CD4-positive, alpha-beta T cell (primary cell): ENCODE measurements around the gene CPLANE1. TPM values are rescaled to one million over a fixed set of nuclear protein-coding genes. Genes with fewer than 3 reads are reported as not detected.
"Not testable (repeated sequence)": the region's sequence is repeated elsewhere in the genome, so short reads cannot be mapped to it uniquely, and the experiment has no call there.

ENCODE experiments used
- ATAC-seq: fragments of 200-7000 bp; cut with Tn5 transposase; one replicate; pipeline ENCODE4 v1.10.0; 2022; ENCODE audit warnings: mild to moderate bottlenecking; ENCODE audit not compliant: poor library complexity
- CTCF ChIA-PET: fragments of 350-600 bp; sonication (Branson Sonifier 250); formaldehyde crosslinking; loops from one replicate; lab custom pipeline; 2021; ENCODE audit warnings: antibody characterized with exemption, inconsistent platforms; lab: Charles Lee
- POLR2A ChIA-PET: fragments of 350-600 bp; sonication (Branson Sonifier 250); formaldehyde crosslinking; loops from one replicate; lab custom pipeline; 2021; ENCODE audit warnings: antibody characterized with exemption, inconsistent platforms; lab: Charles Lee
- DNase-seq, 14 experiments: peaks; one replicate each; pipeline ENCODE4 v3.0.0-alpha.2; 2013 to 2020; ENCODE audit warnings: mixed read lengths in 2 of 14
- H3K27ac ChIP-seq, 2 donors: one replicate each; pipeline versions ENCODE4 v1.5.1 to v1.7.0; 2013; ENCODE audit warnings: low read length in 2 of 2, low read depth in 1 of 2, mild to moderate bottlenecking in 1 of 2
- H3K27me3 ChIP-seq, 2 experiments: 1 replicate in 1 of 2; 2 replicates in 1 of 2; pipeline versions ENCODE4 v1.6.1 to v1.7.0; 2013; ENCODE audit warnings: low read length in 2 of 2, control low read depth in 1 of 2, mild to moderate bottlenecking in 1 of 2, moderate library complexity in 1 of 2; ENCODE audit not compliant: insufficient read depth in 2 of 2, control insufficient read depth in 1 of 2
- H3K36me3 ChIP-seq: one replicate; pipeline ENCODE4 v1.6.1; 2013; ENCODE audit warnings: low read length, control low read depth; ENCODE audit not compliant: insufficient read depth
- H3K4me1 ChIP-seq: one replicate; pipeline ENCODE4 v1.6.1; 2013; ENCODE audit warnings: low read length, control low read depth; ENCODE audit not compliant: insufficient read depth
- H3K4me3 ChIP-seq: one replicate; pipeline ENCODE4 v1.5.1; 2013; ENCODE audit warnings: mild to moderate bottlenecking, low read length, moderate library complexity
- H3K9me3 ChIP-seq, 2 experiments: 1 replicate in 1 of 2; 2 replicates in 1 of 2; pipeline versions ENCODE4 v1.6.1 to v1.7.0; 2013; ENCODE audit warnings: low read length in 2 of 2, mild to moderate bottlenecking in 2 of 2, control low read depth in 1 of 2, moderate library complexity in 1 of 2; ENCODE audit not compliant: control insufficient read depth in 1 of 2, insufficient read depth in 1 of 2
- H3K27ac Mint-ChIP-seq: one replicate; pipeline ENCODE4 v1.8.0; 2020; ENCODE audit warnings: mixed read lengths
- H3K27me3 Mint-ChIP-seq: one replicate; pipeline ENCODE4 v1.8.0; 2021; ENCODE audit warnings: mixed read lengths
- H3K36me3 Mint-ChIP-seq: one replicate; pipeline ENCODE4 v1.8.0; 2021; ENCODE audit warnings: low read depth, mixed read lengths
- H3K4me1 Mint-ChIP-seq: one replicate; pipeline ENCODE4 v1.8.0; 2021; ENCODE audit warnings: low read depth, mixed read lengths
- H3K4me3 Mint-ChIP-seq: one replicate; pipeline ENCODE4 v1.8.0; 2020; ENCODE audit warnings: mild to moderate bottlenecking, mixed read lengths
- H3K9me3 Mint-ChIP-seq: one replicate; pipeline ENCODE4 v1.8.0; 2020; ENCODE audit warnings: mixed read lengths
- intact Hi-C, 2 experiments: fragments of 100-400 bp; cut with DNase I in 1 of 2; cut with micrococcal nuclease in 1 of 2; formaldehyde crosslinking; loops; one replicate each; pipeline versions ENCODE4 v1.15.1 to v1.9.0; 2023 to 2025; cut with DNase I, micrococcal nuclease
- total RNA-seq, 174 experiments: library from RNA in 2 of 174; stranded (reverse) in 2 of 174; gene quantifications; one replicate each; pipeline ENCODE4 v1.2.3 and lab custom pipeline; 2021 to 2026
- TF ChIP-seq, protein P1 (sequence below): fragments of 200-600 bp; IDR thresholded peaks from one replicate; pipeline ENCODE4 v1.8.0; 2022; ENCODE audit warnings: antibody characterized with exemption, mild to moderate bottlenecking

CPLANE1 gene
- total RNA-seq, 2 experiments from 2014 or later, result 4.9 to 5.7 TPM

DNA sequence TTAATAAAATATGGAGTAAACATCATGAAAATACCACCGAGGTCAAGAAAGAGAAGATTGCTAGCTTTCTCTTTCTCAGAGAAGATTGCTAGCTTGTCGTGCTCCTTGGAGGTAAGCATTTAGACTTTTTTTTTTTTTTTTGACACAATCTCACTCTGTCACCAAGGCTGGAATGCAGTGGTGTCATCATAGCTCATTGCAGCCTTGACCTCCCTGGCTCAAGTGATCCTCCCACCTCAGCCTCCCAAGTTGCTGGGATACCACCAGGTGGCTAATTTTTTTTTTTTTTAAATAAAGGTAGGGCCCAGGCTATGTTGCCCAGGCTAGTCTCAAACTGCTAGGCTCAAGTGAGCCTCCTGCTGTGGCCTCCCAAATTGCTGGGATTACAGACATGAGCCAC is 26.3 kb upstream of the CPLANE1 start:
- Histone ChIP-seq H3K27me3 (no peaks in the 10 kb centered on the region), H3K36me3 (no peaks in the 10 kb centered on the region), H3K4me1 (no peaks in the 10 kb centered on the region), H3K4me3 (no peak overlapping the region), H3K9me3 (peaks cover 0 to 12% of the 10 kb centered on the region in 2 experiments), H3K27ac (no peak overlapping the region)
- Mint-ChIP-seq H3K4me3 (no peak overlapping the region), H3K36me3 (no peaks in the 10 kb centered on the region), H3K9me3 (peaks cover 4% of the 10 kb centered on the region), H3K27me3 (no peaks in the 10 kb centered on the region), H3K4me1 (no peaks in the 10 kb centered on the region), H3K27ac (no peak overlapping the region)
- ChIA-PET CTCF (interaction anchor here (0.6 kb wide), 1 partner anchor 408 kb away, joined by 3 read pairs; no protein-coding TSS in a partner anchor), POLR2A (no interaction called here)
- intact Hi-C loops, result no loop called here
- DNase-seq (no peak), ATAC-seq (no peak)
- TF ChIP-seq, protein P1, sequence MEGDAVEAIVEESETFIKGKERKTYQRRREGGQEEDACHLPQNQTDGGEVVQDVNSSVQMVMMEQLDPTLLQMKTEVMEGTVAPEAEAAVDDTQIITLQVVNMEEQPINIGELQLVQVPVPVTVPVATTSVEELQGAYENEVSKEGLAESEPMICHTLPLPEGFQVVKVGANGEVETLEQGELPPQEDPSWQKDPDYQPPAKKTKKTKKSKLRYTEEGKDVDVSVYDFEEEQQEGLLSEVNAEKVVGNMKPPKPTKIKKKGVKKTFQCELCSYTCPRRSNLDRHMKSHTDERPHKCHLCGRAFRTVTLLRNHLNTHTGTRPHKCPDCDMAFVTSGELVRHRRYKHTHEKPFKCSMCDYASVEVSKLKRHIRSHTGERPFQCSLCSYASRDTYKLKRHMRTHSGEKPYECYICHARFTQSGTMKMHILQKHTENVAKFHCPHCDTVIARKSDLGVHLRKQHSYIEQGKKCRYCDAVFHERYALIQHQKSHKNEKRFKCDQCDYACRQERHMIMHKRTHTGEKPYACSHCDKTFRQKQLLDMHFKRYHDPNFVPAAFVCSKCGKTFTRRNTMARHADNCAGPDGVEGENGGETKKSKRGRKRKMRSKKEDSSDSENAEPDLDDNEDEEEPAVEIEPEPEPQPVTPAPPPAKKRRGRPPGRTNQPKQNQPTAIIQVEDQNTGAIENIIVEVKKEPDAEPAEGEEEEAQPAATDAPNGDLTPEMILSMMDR, result no peak

DNA sequence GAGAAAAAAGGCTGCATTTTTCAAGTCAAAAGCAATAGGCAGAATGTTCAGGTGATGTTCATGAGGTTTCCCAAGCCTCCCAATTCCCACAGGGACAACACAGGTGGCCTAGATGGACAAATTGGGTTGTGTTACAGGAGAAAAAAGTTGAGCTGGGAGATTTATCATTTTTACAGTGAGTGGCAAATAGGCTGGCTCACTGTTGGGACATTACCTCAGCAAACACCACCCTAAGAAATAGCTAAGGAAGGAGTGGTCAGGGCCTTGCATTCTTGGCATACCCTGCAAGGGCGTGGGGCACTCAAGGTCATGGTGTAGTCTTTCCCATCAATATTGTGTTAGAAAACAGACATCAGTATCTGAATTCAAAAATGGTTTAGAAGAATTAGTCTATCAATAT is 23.3 kb upstream of the CPLANE1 start:
- no peaks in the 10 kb centered on the region for H3K4me1 Mint-ChIP-seq
- H3K27me3 ChIP-seq, result no peaks in the 10 kb centered on the region
- H3K27me3 Mint-ChIP-seq, result no peaks in the 10 kb centered on the region
- H3K9me3 Mint-ChIP-seq, result peaks cover 6% of the 10 kb centered on the region
- no peaks in the 10 kb centered on the region for H3K36me3 ChIP-seq
- TF ChIP-seq, protein P1, result no peak
- H3K4me1 ChIP-seq, result no peaks in the 10 kb centered on the region
- H3K9me3 ChIP-seq, result peaks cover 0 to 9% of the 10 kb centered on the region in 2 experiments
- POLR2A ChIA-PET, result no interaction called here
- no peak for DNase-seq
- CTCF ChIA-PET, result no interaction called here
- H3K27ac ChIP-seq, result no peak overlapping the region
- ATAC-seq, result no peak
- no peak overlapping the region for H3K4me3 ChIP-seq
- H3K36me3 Mint-ChIP-seq, result no peaks in the 10 kb centered on the region
- intact Hi-C loops, result no loop called here
- no peak overlapping the region for H3K4me3 Mint-ChIP-seq
- H3K27ac Mint-ChIP-seq, result no peak overlapping the region

DNA sequence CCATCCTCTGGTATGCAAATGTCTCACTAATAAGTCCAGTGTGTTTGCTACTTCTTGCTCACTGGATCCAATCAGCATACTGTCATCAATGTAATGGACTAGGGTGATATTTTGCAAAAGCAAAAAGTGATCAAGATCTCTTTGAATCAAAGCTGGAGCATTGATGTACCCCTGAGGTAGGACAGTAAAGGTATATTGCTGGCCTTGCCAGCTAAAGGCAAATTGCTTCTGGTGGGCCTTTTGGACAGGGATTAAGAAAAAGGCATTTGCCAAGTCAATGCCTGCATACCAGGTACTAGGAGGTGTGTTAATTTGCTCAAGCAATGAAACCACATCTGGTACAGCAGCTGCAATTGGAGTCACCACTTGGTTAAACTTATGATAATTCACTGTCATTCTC is 18.9 kb upstream of the CPLANE1 start:
- intact Hi-C loops, ATAC-seq, DNase-seq, H3K4me1 Mint-ChIP-seq, H3K27ac ChIP-seq, H3K4me1 ChIP-seq, H3K27me3 ChIP-seq, POLR2A ChIA-PET, H3K36me3 Mint-ChIP-seq, H3K36me3 ChIP-seq, H3K4me3 Mint-ChIP-seq, H3K27me3 Mint-ChIP-seq, CTCF ChIA-PET, H3K9me3 ChIP-seq, H3K27ac Mint-ChIP-seq, H3K4me3 ChIP-seq: not testable (repeated sequence)
- peaks cover 12% of the 10 kb centered on the region for H3K9me3 Mint-ChIP-seq

DNA sequence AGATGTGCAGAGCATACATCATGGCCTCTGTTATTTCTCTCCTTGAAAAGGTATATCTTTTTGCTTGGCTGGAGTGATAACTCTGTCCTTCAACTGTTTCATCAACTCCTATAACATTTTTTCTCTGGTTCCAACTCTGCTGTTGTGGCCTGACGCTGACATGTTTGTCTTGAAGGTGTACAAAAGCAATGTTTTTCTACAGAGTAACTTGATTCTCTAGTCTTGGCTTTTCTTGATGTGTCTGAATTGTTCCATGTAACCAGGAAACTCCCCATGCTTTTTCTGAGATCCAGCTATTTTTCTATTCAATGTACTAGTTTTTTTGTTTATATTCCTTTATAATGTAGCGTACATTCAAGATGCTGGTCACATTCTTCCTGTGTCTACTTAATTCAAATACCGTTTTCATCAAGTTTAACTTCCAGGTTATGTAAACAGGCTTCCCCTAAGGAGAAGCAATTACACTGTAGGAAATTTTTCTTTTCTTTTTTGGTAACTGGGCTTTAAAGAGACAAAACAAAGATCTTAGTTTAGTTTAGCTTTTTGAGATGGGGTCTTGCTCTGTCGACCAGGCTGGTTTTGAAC is 6.7 kb upstream of the CPLANE1 start:
- no peak overlapping the region for H3K4me3 Mint-ChIP-seq
- intact Hi-C loops, result no loop called here
- H3K27ac ChIP-seq, result no peak overlapping the region
- TF ChIP-seq, protein P1, result no peak
- H3K4me3 ChIP-seq, result no peak overlapping the region
- DNase-seq, result no peak
- POLR2A ChIA-PET, result interaction anchor here (0.6 kb wide), 1 partner anchor 607 kb away, joined by 4 read pairs; no protein-coding TSS in a partner anchor
- H3K36me3 Mint-ChIP-seq, result no peaks in the 10 kb centered on the region
- H3K27ac Mint-ChIP-seq, result no peak overlapping the region
- H3K9me3 Mint-ChIP-seq, result peaks cover 3% of the 10 kb centered on the region
- no peaks in the 10 kb centered on the region for H3K4me1 Mint-ChIP-seq
- H3K36me3 ChIP-seq, result no peaks in the 10 kb centered on the region
- no peak for ATAC-seq
- CTCF ChIA-PET, result no interaction called here
- no peaks in the 10 kb centered on the region for H3K4me1 ChIP-seq
- no peaks in the 10 kb centered on the region for H3K27me3 ChIP-seq
- peaks cover 0 to 3% of the 10 kb centered on the region in 2 experiments for H3K9me3 ChIP-seq
- no peaks in the 10 kb centered on the region for H3K27me3 Mint-ChIP-seq
